GM19043 (cell line): ENCODE data around the gene MCFD2.

Experiments used
- ATAC-seq: cut with Tn5 transposase; IDR thresholded peaks from one replicate; pipeline ENCODE4 v1.9.1; 2021; ENCODE audit warnings: low read depth; ENCODE audit not compliant: unreplicated experiment

MCFD2 gene

GRCh38 chr2:46915281-46915810 lies at the start of gene MCFD2:
Gene MCFD2, minus strand, starts transcription at chr2:46915806. Its CDS starts 6,635 bp downstream, at chr2:46909171.
- peak; percentile 15 for ATAC-seq

- no peak for ATAC-seq
Measured at GRCh38 chr2:46964835-46965560, 49.4 kb upstream of the MCFD2 start.

- no peak for ATAC-seq
Measured at GRCh38 chr2:46963941-46964673, 48.5 kb upstream of the MCFD2 start.

GRCh38 chr2:46963210-46963609 lies 47.6 kb upstream of the MCFD2 start:
- no peak for ATAC-seq

GRCh38 chr2:46962751-46963150 lies 47.1 kb upstream of the MCFD2 start:
- ATAC-seq, result no peak

DNA sequence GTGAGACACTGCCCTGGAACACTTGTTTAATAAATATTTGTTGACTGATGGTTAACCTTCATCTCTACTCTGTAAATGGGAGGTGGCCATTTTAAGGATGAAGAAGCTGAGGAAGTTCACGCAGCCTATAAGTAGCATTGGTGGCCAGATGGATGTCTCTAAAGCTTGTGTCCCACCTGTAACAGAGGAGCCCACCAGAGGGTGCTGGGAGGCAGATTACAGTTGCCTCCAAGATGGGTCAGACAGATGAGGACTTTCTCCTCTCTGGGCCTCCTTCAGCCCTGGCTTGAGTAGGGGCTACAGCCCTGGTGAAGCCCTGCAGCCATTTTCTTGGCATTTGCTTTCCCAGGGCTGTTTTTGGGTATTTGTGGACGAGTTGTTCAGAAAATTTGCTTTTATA lies 45.0 kb upstream of the MCFD2 start:
- no peak for ATAC-seq

DNA sequence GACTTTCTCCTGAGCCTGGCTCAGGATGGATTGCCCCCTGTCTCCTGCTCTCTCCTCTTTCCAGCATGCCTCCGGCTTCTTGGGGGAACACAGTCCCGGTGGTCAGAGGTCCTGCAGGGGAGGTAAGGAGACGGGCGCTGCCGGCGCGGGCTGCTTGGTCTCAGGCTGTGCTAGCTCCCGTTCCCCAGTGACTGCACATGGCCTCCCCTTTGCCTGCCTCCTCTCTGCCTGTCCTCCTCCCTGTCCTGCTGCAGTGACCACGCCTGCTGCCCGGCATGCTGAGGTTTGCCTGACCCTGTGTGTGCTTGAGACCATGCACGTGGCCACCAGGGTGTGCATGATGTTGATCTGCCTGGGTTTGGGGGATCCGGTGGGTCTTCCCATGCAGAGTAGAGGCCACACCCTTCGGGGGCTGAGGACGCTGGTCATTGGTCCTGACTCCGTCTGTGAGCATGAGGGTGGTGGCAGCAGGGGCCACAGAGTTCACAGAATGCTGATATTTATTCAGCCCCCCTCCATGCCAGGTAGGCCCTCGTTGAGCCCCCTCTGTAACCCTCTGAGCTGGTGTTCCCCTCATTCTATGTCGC lies 42.9 kb upstream of the MCFD2 start:
- no peak for ATAC-seq

GRCh38 chr2:46956981-46957531 lies 41.5 kb upstream of the MCFD2 start:
- no peak for ATAC-seq

GRCh38 chr2:46955764-46956163 lies 40.2 kb upstream of the MCFD2 start:
- ATAC-seq, result no peak

DNA sequence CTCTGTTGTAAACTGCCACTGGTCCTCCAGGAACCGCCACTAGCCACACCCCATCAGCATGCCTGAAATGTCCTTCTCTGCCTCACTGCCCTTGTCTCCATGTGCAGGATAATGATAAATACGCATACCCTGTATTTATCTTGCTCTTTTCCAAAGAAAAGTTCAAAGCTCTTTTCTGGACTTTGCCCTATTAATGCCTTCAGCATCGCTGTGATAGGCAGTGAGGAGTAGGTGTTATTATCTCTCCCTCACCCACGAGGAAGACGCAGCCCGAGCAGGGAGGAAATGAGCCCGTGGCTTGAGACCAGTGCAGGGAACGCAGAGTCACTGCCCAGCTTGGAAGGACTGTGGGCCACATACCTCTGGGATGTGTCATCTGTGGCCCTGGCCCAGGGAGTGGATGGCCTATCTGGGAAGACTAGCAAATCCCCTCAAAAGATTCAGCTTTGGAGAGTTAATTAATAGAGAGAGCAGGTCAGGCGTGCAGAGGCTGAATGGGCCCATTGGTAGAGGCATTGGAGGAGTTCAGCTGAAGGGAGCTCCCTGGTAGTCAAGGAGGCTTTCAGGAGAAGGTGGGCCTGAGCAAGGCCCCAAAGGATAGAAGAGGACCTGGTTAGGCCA lies 39.5 kb upstream of the MCFD2 start:
- ATAC-seq, result no peak

GRCh38 chr2:46952171-46952570 lies 36.6 kb upstream of the MCFD2 start:
- no peak for ATAC-seq

GRCh38 chr2:46951290-46952064 lies 35.9 kb upstream of the MCFD2 start:
- ATAC-seq, result no peak

DNA sequence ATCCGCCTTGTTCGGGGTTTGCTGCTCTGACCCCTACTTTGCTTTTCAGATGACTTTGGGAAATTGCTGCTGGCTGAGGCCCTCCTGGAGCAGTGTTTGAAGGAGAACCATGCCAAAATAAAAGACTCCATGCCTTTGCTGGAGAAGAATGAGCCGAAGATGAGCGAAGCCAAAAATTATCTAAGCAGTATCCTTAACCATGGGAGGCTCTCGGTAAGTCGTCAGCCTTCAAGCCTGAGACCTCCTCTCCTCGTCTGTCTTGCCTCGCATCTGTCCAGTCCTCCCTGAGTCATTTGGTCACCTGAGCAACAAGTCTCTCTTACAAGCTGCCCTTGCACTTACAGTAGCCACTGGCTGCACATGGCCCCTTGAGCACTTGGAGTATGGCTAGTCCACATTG lies 34.7 kb upstream of the MCFD2 start:
- ATAC-seq, result no peak

DNA sequence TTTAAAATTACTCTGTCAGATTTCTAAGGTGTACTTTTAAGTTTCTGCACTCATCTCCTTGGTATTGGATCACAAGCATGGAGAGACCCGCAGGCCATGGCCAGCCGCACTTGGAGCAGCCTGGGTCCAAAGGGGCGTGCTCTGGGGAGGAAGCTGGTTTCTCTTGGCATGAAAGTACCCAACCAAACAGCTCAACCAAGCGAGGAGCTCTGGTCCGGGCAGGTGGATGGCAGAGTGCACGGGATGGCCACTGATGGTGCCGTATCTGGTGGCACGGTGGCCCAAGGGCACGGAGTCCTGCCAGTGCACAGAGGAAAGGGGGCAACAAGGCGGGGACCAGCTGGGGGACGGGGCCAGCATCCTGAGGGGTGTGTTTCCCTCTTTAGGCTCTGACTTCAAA lies 32.2 kb upstream of the MCFD2 start:
- ATAC-seq, result no peak

GRCh38 chr2:46945671-46946070 lies 30.1 kb upstream of the MCFD2 start:
- no peak for ATAC-seq

DNA sequence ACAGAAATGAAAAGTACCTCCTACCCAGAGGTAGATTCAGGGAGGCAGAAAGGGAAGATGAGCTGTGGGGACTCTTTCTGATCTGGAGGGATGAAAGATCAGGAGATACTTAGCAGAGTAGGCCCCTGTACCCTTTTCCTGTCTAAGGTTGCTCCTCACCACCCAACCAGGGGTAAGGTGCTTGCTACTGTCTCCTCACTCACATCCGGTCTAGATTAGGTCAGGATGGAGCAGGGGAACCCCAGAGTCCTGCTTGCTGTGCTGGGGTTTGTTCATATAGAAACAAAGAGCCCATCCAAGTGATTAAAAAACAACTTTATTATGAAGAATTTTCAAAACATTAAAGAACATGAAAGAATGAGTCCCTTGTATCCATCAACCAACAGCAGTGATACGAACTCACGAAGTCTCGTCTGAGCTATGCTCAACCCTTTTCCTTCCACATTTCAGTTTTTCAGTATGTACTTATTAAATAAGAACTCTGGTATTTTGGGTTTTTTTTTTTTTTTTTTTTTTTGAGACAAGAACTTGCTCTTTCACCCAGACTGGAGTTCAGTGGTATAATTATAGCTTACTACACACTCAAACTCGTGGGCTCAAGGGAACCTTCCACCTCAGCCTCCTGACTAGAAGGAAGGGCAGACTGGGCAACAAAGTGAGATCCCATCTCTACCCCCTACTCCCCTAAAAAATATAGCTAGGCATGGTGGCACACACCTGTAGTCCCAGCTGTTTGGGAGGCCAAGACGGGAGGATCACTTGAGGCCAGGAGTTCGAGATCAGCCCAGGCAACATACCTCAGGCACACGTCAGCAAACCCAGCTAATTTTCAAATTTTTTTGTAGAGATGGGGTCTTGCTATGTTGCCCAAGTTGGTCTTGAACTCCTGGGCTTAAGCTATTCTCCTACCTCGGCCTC lies 28.5 kb upstream of the MCFD2 start:
- peak; percentile 34 for ATAC-seq

DNA sequence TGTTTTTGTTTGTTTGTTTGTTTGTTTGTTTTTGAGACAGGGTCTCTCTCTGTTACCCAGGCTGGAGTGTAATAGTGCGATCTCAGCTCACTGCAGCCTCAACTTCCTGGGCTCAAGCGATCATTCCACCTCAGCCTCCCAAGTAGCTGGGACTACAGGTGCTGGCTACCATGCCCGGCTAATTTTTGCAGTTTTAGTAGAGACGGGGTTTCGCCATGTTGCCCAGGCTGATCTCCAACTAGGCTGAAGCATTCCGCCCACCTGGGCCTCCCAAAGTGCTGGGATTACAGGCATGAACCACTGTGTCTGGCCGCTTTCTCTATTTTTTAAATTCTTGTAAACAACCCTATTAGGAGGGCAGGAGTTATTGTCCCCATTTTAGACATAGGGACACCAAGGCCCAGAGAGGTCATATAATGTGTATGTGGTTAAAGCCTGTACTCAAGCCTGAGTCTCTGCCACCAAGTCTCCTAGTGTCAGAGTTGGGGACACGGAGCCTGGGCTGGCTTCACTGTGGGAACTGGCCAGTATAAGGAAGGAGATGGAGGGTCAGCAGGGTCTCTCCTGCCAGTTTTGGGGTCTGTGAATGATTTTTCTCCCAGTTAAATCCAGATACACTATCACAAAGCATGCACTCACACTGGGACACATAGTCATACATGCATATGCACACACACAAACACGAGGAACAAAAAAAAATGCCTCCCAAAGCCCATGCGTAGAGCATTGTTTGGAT lies 27.5 kb upstream of the MCFD2 start:
- no peak for ATAC-seq

GRCh38 chr2:46942143-46942526 lies 26.5 kb upstream of the MCFD2 start:
- ATAC-seq, result peak; percentile 29
